GM23248 (cell line): ENCODE results near the gene GALNT7.

Experiments
- EZH2 ChIP-seq: fragments of 200-600 bp; sonication (generic); IDR thresholded peaks from 2 replicates; pipeline ENCODE4 v1.6.1; 2018; ENCODE audit warnings: antibody characterized with exemption, mild to moderate bottlenecking; ENCODE audit not compliant: insufficient read depth, poor library complexity, severe bottlenecking
- EZH2phosphoT487 ChIP-seq: fragments of 200-600 bp; sonication (generic); IDR thresholded peaks from 2 replicates; pipeline ENCODE4 v1.6.1; 2018; ENCODE audit warnings: antibody characterized with exemption, moderate library complexity, mild to moderate bottlenecking, low read depth; ENCODE audit not compliant: insufficient read depth

DNA sequence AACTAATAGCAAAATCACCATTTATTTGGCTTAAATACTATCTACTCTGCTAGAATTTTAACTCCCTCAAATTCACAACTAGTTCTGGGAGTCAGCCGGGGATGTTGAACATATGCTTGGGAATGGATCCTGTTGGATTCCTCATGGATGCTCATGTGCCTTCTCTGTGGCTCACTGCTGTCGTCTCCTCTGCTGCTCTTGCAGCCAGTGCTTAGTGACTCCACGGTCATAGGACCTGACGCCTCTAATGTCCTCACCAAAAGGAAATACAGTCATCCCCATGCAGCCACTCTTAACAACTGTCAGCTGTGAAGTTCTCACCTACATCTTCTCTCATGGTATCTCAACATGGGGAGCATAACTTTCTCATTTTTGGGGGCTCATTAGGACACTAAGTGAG lies 106.1 kb downstream of the GALNT7 start:
- no peak for TF ChIP-seq EZH2phosphoT487
- TF ChIP-seq EZH2 = no peak
